ENCODE results near the gene MAB21L2.

DNA sequence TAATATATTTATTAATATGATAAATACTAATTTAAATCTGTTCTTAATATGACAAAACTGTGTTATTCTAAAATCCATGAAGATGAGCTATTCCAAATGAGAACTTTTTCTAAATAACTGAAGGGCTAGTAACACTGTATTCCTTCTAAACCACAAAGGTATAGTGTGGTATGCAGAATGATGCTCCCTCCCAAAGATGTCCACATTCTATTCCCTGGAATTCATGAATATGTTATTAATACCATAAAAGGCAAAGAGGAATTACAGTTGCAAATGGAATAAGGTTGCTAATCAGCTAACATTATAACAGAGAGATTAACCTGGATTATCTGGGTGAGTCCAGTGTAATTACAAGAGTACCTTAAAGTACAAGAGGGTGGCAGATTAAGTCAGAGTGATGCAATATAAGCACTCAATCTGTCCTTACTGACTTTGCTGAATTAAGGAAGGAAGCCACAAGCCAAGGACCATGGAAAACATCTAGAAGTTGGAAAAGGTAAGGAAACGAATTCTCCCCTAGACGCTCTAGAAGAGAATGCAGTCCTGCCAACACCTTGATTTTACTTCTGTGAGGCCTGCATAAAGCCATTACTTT is 20.7 kb upstream of the MAB21L2 start:
- TF ChIP-seq CTCF (IDR thresholded peaks at IDR 0.05) (no peak), JUND (IDR thresholded peaks at IDR 0.05) (no peak), YY1 (IDR thresholded peaks at IDR 0.05; ENCODE audit: low read depth) (no peak), NRF1 (IDR thresholded peaks at IDR 0.05; ENCODE audit: low read depth, low read length) (no peak), MXI1 (IDR thresholded peaks at IDR 0.05; ENCODE audit: low read depth, low read length) (no peak), POLR2AphosphoS5 (IDR thresholded peaks at IDR 0.05; ENCODE audit: low read depth, low read length) (no peak), GABPA (IDR thresholded peaks at IDR 0.05; ENCODE audit: low read depth) (no peak)
- TF ChIP-seq, protein P1, sequence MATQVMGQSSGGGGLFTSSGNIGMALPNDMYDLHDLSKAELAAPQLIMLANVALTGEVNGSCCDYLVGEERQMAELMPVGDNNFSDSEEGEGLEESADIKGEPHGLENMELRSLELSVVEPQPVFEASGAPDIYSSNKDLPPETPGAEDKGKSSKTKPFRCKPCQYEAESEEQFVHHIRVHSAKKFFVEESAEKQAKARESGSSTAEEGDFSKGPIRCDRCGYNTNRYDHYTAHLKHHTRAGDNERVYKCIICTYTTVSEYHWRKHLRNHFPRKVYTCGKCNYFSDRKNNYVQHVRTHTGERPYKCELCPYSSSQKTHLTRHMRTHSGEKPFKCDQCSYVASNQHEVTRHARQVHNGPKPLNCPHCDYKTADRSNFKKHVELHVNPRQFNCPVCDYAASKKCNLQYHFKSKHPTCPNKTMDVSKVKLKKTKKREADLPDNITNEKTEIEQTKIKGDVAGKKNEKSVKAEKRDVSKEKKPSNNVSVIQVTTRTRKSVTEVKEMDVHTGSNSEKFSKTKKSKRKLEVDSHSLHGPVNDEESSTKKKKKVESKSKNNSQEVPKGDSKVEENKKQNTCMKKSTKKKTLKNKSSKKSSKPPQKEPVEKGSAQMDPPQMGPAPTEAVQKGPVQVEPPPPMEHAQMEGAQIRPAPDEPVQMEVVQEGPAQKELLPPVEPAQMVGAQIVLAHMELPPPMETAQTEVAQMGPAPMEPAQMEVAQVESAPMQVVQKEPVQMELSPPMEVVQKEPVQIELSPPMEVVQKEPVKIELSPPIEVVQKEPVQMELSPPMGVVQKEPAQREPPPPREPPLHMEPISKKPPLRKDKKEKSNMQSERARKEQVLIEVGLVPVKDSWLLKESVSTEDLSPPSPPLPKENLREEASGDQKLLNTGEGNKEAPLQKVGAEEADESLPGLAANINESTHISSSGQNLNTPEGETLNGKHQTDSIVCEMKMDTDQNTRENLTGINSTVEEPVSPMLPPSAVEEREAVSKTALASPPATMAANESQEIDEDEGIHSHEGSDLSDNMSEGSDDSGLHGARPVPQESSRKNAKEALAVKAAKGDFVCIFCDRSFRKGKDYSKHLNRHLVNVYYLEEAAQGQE (IDR thresholded peaks at IDR 0.05; ENCODE audit: low read depth, low read length), result no peak

All from SK-N-SH (cell line).